GM13977 (cell line): ENCODE measurements around the gene SLC6A4.

ENCODE experiments used
- DNase-seq: peaks from one replicate; pipeline ENCODE4 v3.0.0; 2012; ENCODE audit warnings: low spot score
- in situ Hi-C: fragments of 300-500 bp; cut with MboI; formaldehyde crosslinking; loops from one replicate; pipeline ENCODE4 v1.12.0; 2022; ENCODE audit warnings: low sequenced_read_pairs, low pct_unique_long_range_greater_than_20kb, mixed read lengths, inconsistent platforms; ENCODE audit not compliant: unreplicated experiment
- TF ChIP-seq, protein P1 (sequence below): IDR thresholded peaks from 2 replicates; pipeline ENCODE4 v1.5.1; 2012; ENCODE audit warnings: mild to moderate bottlenecking, control low read depth; ENCODE audit not compliant: insufficient read depth; ENCODE audit errors: extremely low read depth, missing control alignments

Gene SLC6A4

DNA sequence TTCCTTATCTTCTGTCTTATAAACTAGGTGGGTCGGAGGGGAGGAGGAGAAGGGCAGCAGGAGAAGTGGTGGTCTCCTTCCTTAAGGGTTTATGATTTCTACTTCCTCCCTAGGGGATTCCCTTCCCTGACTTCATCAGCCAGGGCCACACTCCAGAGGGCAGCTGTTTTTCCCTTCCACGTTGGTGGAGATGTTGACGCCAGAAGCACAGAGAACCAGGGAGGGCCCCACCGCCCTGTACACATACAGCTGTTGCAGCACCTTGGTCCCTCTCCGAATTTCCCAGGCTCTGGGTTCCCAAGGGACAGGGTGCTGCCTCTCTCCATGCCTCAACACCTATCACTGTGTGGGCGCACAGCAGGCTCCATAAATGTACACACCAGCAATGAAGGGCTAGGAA is 5.6 kb upstream of the SLC6A4 start:
- TF ChIP-seq, protein P1, sequence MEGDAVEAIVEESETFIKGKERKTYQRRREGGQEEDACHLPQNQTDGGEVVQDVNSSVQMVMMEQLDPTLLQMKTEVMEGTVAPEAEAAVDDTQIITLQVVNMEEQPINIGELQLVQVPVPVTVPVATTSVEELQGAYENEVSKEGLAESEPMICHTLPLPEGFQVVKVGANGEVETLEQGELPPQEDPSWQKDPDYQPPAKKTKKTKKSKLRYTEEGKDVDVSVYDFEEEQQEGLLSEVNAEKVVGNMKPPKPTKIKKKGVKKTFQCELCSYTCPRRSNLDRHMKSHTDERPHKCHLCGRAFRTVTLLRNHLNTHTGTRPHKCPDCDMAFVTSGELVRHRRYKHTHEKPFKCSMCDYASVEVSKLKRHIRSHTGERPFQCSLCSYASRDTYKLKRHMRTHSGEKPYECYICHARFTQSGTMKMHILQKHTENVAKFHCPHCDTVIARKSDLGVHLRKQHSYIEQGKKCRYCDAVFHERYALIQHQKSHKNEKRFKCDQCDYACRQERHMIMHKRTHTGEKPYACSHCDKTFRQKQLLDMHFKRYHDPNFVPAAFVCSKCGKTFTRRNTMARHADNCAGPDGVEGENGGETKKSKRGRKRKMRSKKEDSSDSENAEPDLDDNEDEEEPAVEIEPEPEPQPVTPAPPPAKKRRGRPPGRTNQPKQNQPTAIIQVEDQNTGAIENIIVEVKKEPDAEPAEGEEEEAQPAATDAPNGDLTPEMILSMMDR = no peak
- DNase-seq = no peak
- in situ Hi-C loops = no loop called here

- in situ Hi-C loops = no loop called here
- TF ChIP-seq, protein P1 = no peak
- no peak for DNase-seq
Observed at GRCh38 chr17:30240177-30240576, 4.7 kb upstream of the SLC6A4 start.

DNA sequence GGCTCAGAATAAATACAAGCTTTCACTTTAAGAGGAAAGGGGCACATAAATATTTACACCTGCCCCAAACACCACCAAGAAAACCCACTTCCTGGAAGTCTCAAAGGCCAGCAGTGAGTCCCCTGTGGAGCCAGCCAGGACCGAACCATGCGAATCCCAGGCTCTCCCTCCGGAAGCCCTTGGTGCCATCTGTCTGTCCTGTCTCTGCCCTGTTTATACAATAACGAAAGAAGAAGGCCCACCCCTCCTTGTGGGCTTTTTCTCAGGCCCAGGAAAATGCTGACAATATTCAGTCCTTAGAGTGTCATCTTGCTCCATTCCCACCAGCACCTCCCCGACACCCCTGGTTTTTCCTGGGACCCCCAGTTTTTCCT is 3.6 kb upstream of the SLC6A4 start:
- TF ChIP-seq, protein P1 = no peak
- no peak for DNase-seq
- in situ Hi-C loops = no loop called here

DNA sequence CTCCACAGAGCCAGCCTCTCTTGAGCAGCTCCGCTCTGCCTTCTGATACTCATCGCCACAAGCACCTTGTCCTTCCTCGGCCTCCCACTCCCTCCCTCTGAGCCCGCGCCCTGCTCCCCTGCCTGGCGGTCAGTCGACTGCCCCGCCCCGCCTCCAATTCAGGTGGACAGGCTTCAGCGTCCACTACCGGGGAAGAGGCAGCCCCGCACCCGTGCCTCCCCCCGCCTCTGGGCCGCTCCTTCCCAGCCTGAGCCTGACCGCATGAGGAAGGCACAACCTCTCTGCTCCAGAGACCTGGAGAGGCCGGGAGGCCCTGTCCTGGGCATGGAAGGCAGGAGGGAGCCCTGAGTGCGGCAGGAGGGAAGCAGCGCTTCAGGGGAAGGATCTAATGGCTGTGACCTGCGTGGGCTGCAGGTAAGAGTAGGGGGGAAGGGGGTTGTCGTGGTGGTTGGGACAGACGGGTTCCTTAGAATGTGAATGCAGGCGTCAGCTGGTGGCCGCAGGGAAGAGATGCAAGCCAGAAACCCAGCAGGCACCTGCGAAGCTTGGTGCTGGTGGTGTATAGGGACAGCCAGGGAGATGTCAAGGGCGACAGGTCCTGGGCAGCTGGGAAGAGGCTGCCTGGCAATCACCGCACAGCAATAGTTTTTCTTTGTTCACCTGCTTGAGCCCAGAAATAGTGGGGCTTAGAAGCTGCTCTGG is 3.0 kb upstream of the SLC6A4 start:
- TF ChIP-seq, protein P1 = no peak
- no peak for DNase-seq
- in situ Hi-C loops = no loop called here

DNA sequence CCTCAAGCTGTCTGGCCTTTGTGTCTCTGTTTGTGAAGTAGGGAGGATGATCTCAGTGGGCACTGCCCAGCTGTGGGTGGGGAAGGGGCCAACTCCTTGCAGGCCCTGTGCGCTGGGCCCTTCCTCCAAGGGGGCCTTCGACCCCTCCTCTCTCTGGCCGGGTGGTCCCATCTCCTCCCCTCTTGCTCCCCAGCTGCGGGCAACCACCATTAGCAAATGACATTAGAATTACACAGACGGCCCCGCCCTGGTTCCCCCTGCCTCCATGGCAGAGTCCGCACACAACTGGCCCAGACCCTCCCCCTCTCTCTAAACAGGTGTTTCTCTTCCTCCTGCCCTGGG is 2.5 kb upstream of the SLC6A4 start:
- in situ Hi-C loops = no loop called here
- TF ChIP-seq, protein P1 = no peak
- DNase-seq = no peak

DNA sequence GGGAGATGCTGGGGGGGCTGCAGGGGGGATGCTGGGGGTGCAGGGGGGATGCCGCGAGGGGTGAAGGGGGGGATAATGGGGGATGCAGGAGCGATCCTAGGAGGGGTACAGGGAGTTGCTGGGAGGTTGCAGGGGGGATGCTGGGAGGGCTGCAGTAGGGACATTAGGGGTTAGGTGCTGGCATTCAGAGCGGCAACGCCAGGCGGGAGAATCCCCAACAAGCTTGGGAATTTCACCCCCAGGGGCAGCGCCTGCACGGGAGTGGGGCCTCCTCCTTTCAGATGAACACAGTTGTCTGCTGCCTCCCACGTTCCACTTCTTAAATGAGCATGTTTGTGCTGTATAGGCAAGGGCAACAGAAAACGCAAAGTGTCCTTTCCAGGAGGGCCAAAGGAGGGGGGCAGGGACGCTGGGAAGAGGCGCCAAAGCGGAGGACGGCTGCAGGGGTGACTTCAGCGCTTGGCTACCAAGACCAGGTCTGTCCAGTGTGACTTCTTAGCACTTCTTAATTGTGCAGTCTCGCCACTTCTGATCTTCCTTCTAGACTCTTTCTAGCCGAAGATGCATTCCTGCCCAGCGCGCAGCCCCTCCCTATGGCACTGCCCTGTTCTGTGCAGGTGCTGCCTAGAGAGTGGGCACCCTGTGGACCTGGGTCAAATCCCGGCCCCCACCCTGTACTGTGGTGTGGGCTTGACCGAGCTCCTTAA is 2.0 kb upstream of the SLC6A4 start:
- in situ Hi-C loops = no loop called here
- DNase-seq = no peak
- TF ChIP-seq, protein P1 = no peak
